Measurements from ENCODE around the gene CSRP3. TPM values are rescaled to one million over a fixed set of nuclear protein-coding genes. Genes with fewer than 3 reads are reported as not detected.

The CSRP3 gene
- total RNA-seq, 4 donors from 2014 or later: 2.2 to 300 (median 89.5) TPM

GRCh38 chr11:19244621-19245020, 42.8 kb upstream of the CSRP3 start:
- Histone ChIP-seq H3K27me3 (peaks cover 15 to 22% (median 17%) of the 10 kb centered on the region in 3 donors), H3K4me3 (no peak overlapping the region), H3K9me3 (no peaks in the 10 kb centered on the region), H3K36me3 (no peaks in the 10 kb centered on the region), H3K27ac (no peak overlapping the region), H3K4me1 (peaks cover 8 to 20% of the 10 kb centered on the region in 2 donors)
- DNase-seq (no peak), ATAC-seq (no peak)
- in situ Hi-C loops (cut with MboI; ENCODE audit: low sequenced_read_pairs in 4 of 4): no loop called here
- intact Hi-C loops (cut with DNase I; ENCODE audit: low total_unique reads): loop anchor here (5.0 kb wide), 1 partner anchor 127 kb away; the partner anchor contains the start of gene ZDHHC13
- TF ChIP-seq CTCF (IDR thresholded peaks at IDR 0.05 in 4 of 5, conservative IDR thresholded peaks at IDR 0.05 in 1 of 5): no peak
- TF ChIP-seq POLR2A (IDR thresholded peaks at IDR 0.05): no peak

- Histone ChIP-seq H3K4me3 (no peak overlapping the region), H3K36me3 (no peaks in the 10 kb centered on the region), H3K27me3 (peaks cover 15 to 22% (median 17%) of the 10 kb centered on the region in 3 donors), H3K27ac (no peak overlapping the region), H3K9me3 (no peaks in the 10 kb centered on the region), H3K4me1 (peaks cover 11 to 20% of the 10 kb centered on the region in 2 donors)
- TF ChIP-seq POLR2A (IDR thresholded peaks at IDR 0.05) (no peak), CTCF (IDR thresholded peaks at IDR 0.05 in 4 of 5, conservative IDR thresholded peaks at IDR 0.05 in 1 of 5) (no peak)
- no peak for ATAC-seq
- intact Hi-C loops (cut with DNase I; ENCODE audit: low total_unique reads) (loop anchor here (5.0 kb wide), 1 partner anchor 127 kb away; the partner anchor contains the start of gene ZDHHC13), in situ Hi-C loops (cut with MboI; ENCODE audit: low sequenced_read_pairs in 4 of 4) (no loop called here)
- no peak for DNase-seq
Measured at GRCh38 chr11:19244084-19244483, 42.3 kb upstream of the CSRP3 start.

- intact Hi-C loops (cut with DNase I; ENCODE audit: low total_unique reads): loop anchor here (5.0 kb wide), 1 partner anchor 126 kb away; the partner anchor contains the start of gene ZDHHC13
Measured at GRCh38 chr11:19243613-19244012, 41.8 kb upstream of the CSRP3 start.

GRCh38 chr11:19243143-19243542, 41.4 kb upstream of the CSRP3 start:
- intact Hi-C loops (cut with DNase I; ENCODE audit: low total_unique reads): loop anchor here (5.0 kb wide), 1 partner anchor 126 kb away; the partner anchor contains the start of gene ZDHHC13

More at GRCh38 chr11:19243613-19244012, 41.8 kb upstream of the CSRP3 start:
- Histone ChIP-seq H3K27ac (no peak overlapping the region), H3K4me3 (no peak overlapping the region), H3K9me3 (no peaks in the 10 kb centered on the region), H3K36me3 (no peaks in the 10 kb centered on the region), H3K4me1 (peaks cover 14 to 20% of the 10 kb centered on the region in 2 donors), H3K27me3 (peaks cover 15 to 22% (median 17%) of the 10 kb centered on the region in 3 donors)
- TF ChIP-seq CTCF (IDR thresholded peaks at IDR 0.05 in 4 of 5, conservative IDR thresholded peaks at IDR 0.05 in 1 of 5) (no peak), POLR2A (IDR thresholded peaks at IDR 0.05) (no peak)
- in situ Hi-C loops (cut with MboI; ENCODE audit: low sequenced_read_pairs in 4 of 4): no loop called here
- ATAC-seq (no peak), DNase-seq (no peak)

More at GRCh38 chr11:19243143-19243542, 41.4 kb upstream of the CSRP3 start:
- Histone ChIP-seq H3K4me3 (no peak overlapping the region), H3K36me3 (no peaks in the 10 kb centered on the region), H3K4me1 (peaks cover 19 to 24% of the 10 kb centered on the region in 2 donors), H3K27ac (no peak overlapping the region), H3K27me3 (peaks cover 15 to 22% (median 17%) of the 10 kb centered on the region in 3 donors), H3K9me3 (no peaks in the 10 kb centered on the region)
- no peak for TF ChIP-seq CTCF (IDR thresholded peaks at IDR 0.05 in 4 of 5, conservative IDR thresholded peaks at IDR 0.05 in 1 of 5)
- no peak for TF ChIP-seq POLR2A (IDR thresholded peaks at IDR 0.05)
- DNase-seq (no peak), ATAC-seq (no peak)
- in situ Hi-C loops (cut with MboI; ENCODE audit: low sequenced_read_pairs in 4 of 4): no loop called here

Measured in gastrocnemius medialis (tissue), 4 donors.